Measurements from ENCODE around the gene EDARADD.
A peak's percentile ranks its signal among the peaks of the same experiment; 100 is the strongest.

Gene EDARADD

DNA sequence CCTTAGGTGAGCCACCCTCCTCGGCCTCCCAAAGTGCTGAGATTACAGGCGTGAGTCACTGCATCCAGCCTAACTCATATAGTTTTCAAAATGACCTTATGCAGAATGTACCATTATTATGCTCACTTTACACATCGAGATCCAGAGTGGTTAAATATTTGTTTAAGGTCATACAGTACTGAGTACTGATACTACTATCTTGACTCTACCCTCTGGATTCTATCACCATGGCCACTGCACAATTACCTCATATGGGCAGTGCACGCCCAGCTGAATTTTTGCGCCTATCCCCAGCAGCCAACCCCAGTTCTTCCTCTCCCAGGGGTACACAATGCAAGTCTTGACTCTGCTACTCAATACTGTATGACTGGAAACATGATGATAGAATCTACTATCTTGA is 56.7 kb downstream of the EDARADD start:
- Histone ChIP-seq H3K36me3 (replicated peaks in 1 of 2; ENCODE audit: control insufficient read depth in 2 of 2, insufficient read depth in 2 of 2, low read length in 2 of 2) (no peaks in the 10 kb centered on the region), H3K18ac (ENCODE audit: low read length) (no peak overlapping the region), H3K4me1 (ENCODE audit: control insufficient read depth in 2 of 2, insufficient read depth in 1 of 2, low read depth in 1 of 2, low read length in 2 of 2) (no peaks in the 10 kb centered on the region), H3K9me3 (replicated peaks in 1 of 2; ENCODE audit: control insufficient read depth in 2 of 2, insufficient read depth in 1 of 2, low read depth in 1 of 2, low read length in 2 of 2) (no peaks in the 10 kb centered on the region), H3K4me3 (ENCODE audit: low read length in 2 of 2) (no peak overlapping the region), H3K27ac (replicated peaks; ENCODE audit: low read length) (no peak overlapping the region), H4K8ac (ENCODE audit: low read depth, low read length) (no peak overlapping the region), H2BK120ac (ENCODE audit: low read depth, low read length) (no peak overlapping the region), H3K14ac (ENCODE audit: low read length) (no peak overlapping the region), H3K9ac (ENCODE audit: low read depth, low read length, poor library complexity) (no peak overlapping the region), H2BK5ac (ENCODE audit: low read length) (no peak overlapping the region), H2AFZ (ENCODE audit: low read length) (no peak overlapping the region), H3K27me3 (ENCODE audit: control insufficient read depth in 3 of 3, insufficient read depth in 3 of 3, low read depth in 1 of 3, low read length in 3 of 3) (no peaks in the 10 kb centered on the region), H4K91ac (ENCODE audit: low read depth, low read length, poor library complexity) (no peak overlapping the region), H3K4ac (ENCODE audit: low read length) (no peak overlapping the region), H2BK15ac (ENCODE audit: low read length) (no peak overlapping the region), H2AK5ac (ENCODE audit: low read depth, low read length) (no peak overlapping the region), H3K4me2 (ENCODE audit: insufficient read depth, low read length, poor library complexity, severe bottlenecking) (no peak overlapping the region), H3K79me1 (ENCODE audit: low read depth, low read length) (no peaks in the 10 kb centered on the region), H3K23ac (ENCODE audit: low read depth, low read length, poor library complexity) (no peak overlapping the region), H2BK12ac (ENCODE audit: low read length) (no peak overlapping the region)
- WGBS, 2 donors (ENCODE audit: extremely low coverage in 2 of 2, insufficient read length in 2 of 2, insufficient replicate concordance in 1 of 2), result no CpG with 5 or more reads among the region's 5 CpGs
- DNase-seq (ENCODE audit: low spot score), result no peak

DNA sequence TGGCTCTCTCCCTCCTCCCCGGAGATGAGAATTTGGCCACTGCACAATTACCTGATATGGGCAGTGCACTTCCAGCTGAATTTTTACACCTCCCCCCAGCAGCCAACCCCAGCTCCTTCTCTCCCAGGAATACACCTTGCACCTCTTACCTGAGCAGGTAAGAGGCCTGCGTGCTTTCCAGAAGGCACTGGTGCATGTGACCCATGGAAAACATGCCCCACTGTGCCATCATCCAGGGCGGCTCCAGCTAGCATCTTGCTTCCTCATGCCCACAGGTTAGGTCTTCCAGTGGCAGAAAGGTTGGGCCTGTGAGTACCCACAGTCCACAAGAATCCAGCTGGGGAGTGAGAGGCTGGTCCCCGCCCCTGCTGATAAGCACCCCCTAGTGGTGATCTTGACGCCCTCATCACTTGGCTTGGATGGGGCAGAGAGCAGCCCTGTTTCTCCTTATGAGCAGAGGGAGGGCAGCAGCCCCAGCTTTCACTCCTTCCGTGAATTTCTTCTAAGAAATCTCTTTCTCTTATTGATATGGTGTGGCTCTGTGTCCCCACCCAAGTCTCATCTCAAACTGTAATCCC is 57.8 kb downstream of the EDARADD start:
- H3K27ac ChIP-seq (replicated peaks; ENCODE audit: low read length), result no peak overlapping the region
- peak overlapping the region; percentile 13 for H3K23ac ChIP-seq (ENCODE audit: low read depth, low read length, poor library complexity)
- H3K27me3 ChIP-seq (ENCODE audit: control insufficient read depth in 3 of 3, insufficient read depth in 3 of 3, low read depth in 1 of 3, low read length in 3 of 3), result no peaks in the 10 kb centered on the region
- H3K18ac ChIP-seq (ENCODE audit: low read length), result no peak overlapping the region
- no peak overlapping the region for H2AFZ ChIP-seq (ENCODE audit: low read length)
- no CpG with 5 or more reads among the region's 6 CpGs for WGBS, 2 donors (ENCODE audit: extremely low coverage in 2 of 2, insufficient read length in 2 of 2, insufficient replicate concordance in 1 of 2)
- H3K4me1 ChIP-seq (ENCODE audit: control insufficient read depth in 2 of 2, insufficient read depth in 1 of 2, low read depth in 1 of 2, low read length in 2 of 2), result no peaks in the 10 kb centered on the region
- no peak overlapping the region for H3K4ac ChIP-seq (ENCODE audit: low read length)
- H3K14ac ChIP-seq (ENCODE audit: low read length), result no peak overlapping the region
- no peaks in the 10 kb centered on the region for H3K9me3 ChIP-seq (replicated peaks in 1 of 2; ENCODE audit: control insufficient read depth in 2 of 2, insufficient read depth in 1 of 2, low read depth in 1 of 2, low read length in 2 of 2)
- H3K36me3 ChIP-seq (replicated peaks in 1 of 2; ENCODE audit: control insufficient read depth in 2 of 2, insufficient read depth in 2 of 2, low read length in 2 of 2), result no peaks in the 10 kb centered on the region
- no peak overlapping the region for H4K8ac ChIP-seq (ENCODE audit: low read depth, low read length)
- no peak for DNase-seq (ENCODE audit: low spot score)
- H2BK120ac ChIP-seq (ENCODE audit: low read depth, low read length), result no peak overlapping the region
- H3K79me1 ChIP-seq (ENCODE audit: low read depth, low read length), result no peaks in the 10 kb centered on the region
- no peak overlapping the region for H2AK5ac ChIP-seq (ENCODE audit: low read depth, low read length)
- no peak overlapping the region for H4K91ac ChIP-seq (ENCODE audit: low read depth, low read length, poor library complexity)
- no peak overlapping the region for H2BK5ac ChIP-seq (ENCODE audit: low read length)
- no peak overlapping the region for H3K4me2 ChIP-seq (ENCODE audit: insufficient read depth, low read length, poor library complexity, severe bottlenecking)
- H3K4me3 ChIP-seq (ENCODE audit: low read length in 2 of 2), result no peak overlapping the region
- no peak overlapping the region for H3K9ac ChIP-seq (ENCODE audit: low read depth, low read length, poor library complexity)
- H2BK15ac ChIP-seq (ENCODE audit: low read length), result no peak overlapping the region
- H2BK12ac ChIP-seq (ENCODE audit: low read length), result no peak overlapping the region

DNA sequence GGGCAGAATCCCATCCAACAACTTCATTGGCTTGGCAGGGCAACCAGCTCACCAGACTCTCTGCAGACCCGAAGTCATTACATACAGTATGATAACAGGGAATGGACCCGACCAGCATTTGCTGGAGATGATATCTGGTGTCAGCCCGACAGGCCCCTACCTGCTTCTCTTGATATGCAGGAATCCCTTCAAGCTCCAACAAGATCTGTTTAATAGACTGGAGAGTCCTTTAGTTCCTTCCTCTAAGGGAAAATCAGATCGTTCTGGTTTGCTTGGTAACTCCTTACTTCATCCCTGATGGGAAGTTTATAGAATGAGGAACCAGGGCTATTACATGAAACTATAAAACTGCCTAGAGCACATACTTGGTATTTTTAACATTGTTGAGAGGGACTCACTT is 61.2 kb downstream of the EDARADD start:
- no peaks in the 10 kb centered on the region for H3K9me3 ChIP-seq (replicated peaks in 1 of 2; ENCODE audit: control insufficient read depth in 2 of 2, insufficient read depth in 1 of 2, low read depth in 1 of 2, low read length in 2 of 2)
- H3K79me1 ChIP-seq (ENCODE audit: low read depth, low read length), result no peaks in the 10 kb centered on the region
- no peak overlapping the region for H3K4me2 ChIP-seq (ENCODE audit: insufficient read depth, low read length, poor library complexity, severe bottlenecking)
- no peak overlapping the region for H2AK5ac ChIP-seq (ENCODE audit: low read depth, low read length)
- H4K91ac ChIP-seq (ENCODE audit: low read depth, low read length, poor library complexity), result no peak overlapping the region
- no peak overlapping the region for H3K4ac ChIP-seq (ENCODE audit: low read length)
- DNase-seq (ENCODE audit: low spot score), result no peak
- H3K27me3 ChIP-seq (ENCODE audit: control insufficient read depth in 3 of 3, insufficient read depth in 3 of 3, low read depth in 1 of 3, low read length in 3 of 3), result no peaks in the 10 kb centered on the region
- no peak overlapping the region for H2AFZ ChIP-seq (ENCODE audit: low read length)
- H3K4me1 ChIP-seq (ENCODE audit: control insufficient read depth in 2 of 2, insufficient read depth in 1 of 2, low read depth in 1 of 2, low read length in 2 of 2), result no peaks in the 10 kb centered on the region
- no peak overlapping the region for H3K9ac ChIP-seq (ENCODE audit: low read depth, low read length, poor library complexity)
- no peak overlapping the region for H3K18ac ChIP-seq (ENCODE audit: low read length)
- H2BK15ac ChIP-seq (ENCODE audit: low read length), result no peak overlapping the region
- H3K14ac ChIP-seq (ENCODE audit: low read length), result no peak overlapping the region
- no peak overlapping the region for H3K23ac ChIP-seq (ENCODE audit: low read depth, low read length, poor library complexity)
- no peak overlapping the region for H3K4me3 ChIP-seq (ENCODE audit: low read length in 2 of 2)
- no peak overlapping the region for H4K8ac ChIP-seq (ENCODE audit: low read depth, low read length)
- no CpG with 5 or more reads among the region's 4 CpGs for WGBS, 2 donors (ENCODE audit: extremely low coverage in 2 of 2, insufficient read length in 2 of 2, insufficient replicate concordance in 1 of 2)
- no peaks in the 10 kb centered on the region for H3K36me3 ChIP-seq (replicated peaks in 1 of 2; ENCODE audit: control insufficient read depth in 2 of 2, insufficient read depth in 2 of 2, low read length in 2 of 2)
- H2BK5ac ChIP-seq (ENCODE audit: low read length), result no peak overlapping the region
- H3K27ac ChIP-seq (replicated peaks; ENCODE audit: low read length), result no peak overlapping the region
- no peak overlapping the region for H2BK120ac ChIP-seq (ENCODE audit: low read depth, low read length)
- H2BK12ac ChIP-seq (ENCODE audit: low read length), result no peak overlapping the region

DNA sequence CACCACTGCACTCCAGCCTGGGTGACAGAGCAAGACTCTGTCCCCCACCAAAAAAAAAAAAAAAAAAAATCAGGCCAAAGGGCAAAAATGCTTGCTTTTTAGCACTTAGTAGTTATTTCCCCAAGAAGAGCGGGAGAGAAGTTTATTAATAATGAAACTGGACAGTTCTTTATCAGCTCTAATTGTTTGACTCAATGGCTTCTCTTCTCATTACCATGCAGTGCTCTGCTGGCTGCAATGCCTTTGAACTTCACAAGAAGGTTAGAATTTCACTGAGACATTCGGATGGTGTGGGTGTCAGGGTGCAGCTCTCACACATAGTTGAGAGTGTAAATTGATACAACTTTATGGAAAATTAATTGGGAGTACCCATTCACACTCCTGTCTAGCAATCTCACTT is 63.7 kb downstream of the EDARADD start:
- H3K23ac ChIP-seq (ENCODE audit: low read depth, low read length, poor library complexity), result no peak overlapping the region
- no peak overlapping the region for H3K4ac ChIP-seq (ENCODE audit: low read length)
- no CpG with 5 or more reads among the region's 2 CpGs for WGBS, 2 donors (ENCODE audit: extremely low coverage in 2 of 2, insufficient read length in 2 of 2, insufficient replicate concordance in 1 of 2)
- no peak overlapping the region for H3K4me2 ChIP-seq (ENCODE audit: insufficient read depth, low read length, poor library complexity, severe bottlenecking)
- no peak overlapping the region for H3K27ac ChIP-seq (replicated peaks; ENCODE audit: low read length)
- no peak overlapping the region for H3K9ac ChIP-seq (ENCODE audit: low read depth, low read length, poor library complexity)
- H3K9me3 ChIP-seq (replicated peaks in 1 of 2; ENCODE audit: control insufficient read depth in 2 of 2, insufficient read depth in 1 of 2, low read depth in 1 of 2, low read length in 2 of 2), result no peaks in the 10 kb centered on the region
- H3K14ac ChIP-seq (ENCODE audit: low read length), result no peak overlapping the region
- no peaks in the 10 kb centered on the region for H3K79me1 ChIP-seq (ENCODE audit: low read depth, low read length)
- no peak overlapping the region for H3K4me3 ChIP-seq (ENCODE audit: low read length in 2 of 2)
- H2BK15ac ChIP-seq (ENCODE audit: low read length), result no peak overlapping the region
- no peak overlapping the region for H2AFZ ChIP-seq (ENCODE audit: low read length)
- H2BK12ac ChIP-seq (ENCODE audit: low read length), result no peak overlapping the region
- no peak overlapping the region for H2BK5ac ChIP-seq (ENCODE audit: low read length)
- no peak for DNase-seq (ENCODE audit: low spot score)
- H2BK120ac ChIP-seq (ENCODE audit: low read depth, low read length), result no peak overlapping the region
- H4K8ac ChIP-seq (ENCODE audit: low read depth, low read length), result no peak overlapping the region
- H3K36me3 ChIP-seq (replicated peaks in 1 of 2; ENCODE audit: control insufficient read depth in 2 of 2, insufficient read depth in 2 of 2, low read length in 2 of 2), result no peaks in the 10 kb centered on the region
- H2AK5ac ChIP-seq (ENCODE audit: low read depth, low read length), result no peak overlapping the region
- H3K4me1 ChIP-seq (ENCODE audit: control insufficient read depth in 2 of 2, insufficient read depth in 1 of 2, low read depth in 1 of 2, low read length in 2 of 2), result no peaks in the 10 kb centered on the region
- peaks cover 0 to 9% (median 0%) of the 10 kb centered on the region in 3 experiments for H3K27me3 ChIP-seq (ENCODE audit: control insufficient read depth in 3 of 3, insufficient read depth in 3 of 3, low read depth in 1 of 3, low read length in 3 of 3)
- H4K91ac ChIP-seq (ENCODE audit: low read depth, low read length, poor library complexity), result no peak overlapping the region
- no peak overlapping the region for H3K18ac ChIP-seq (ENCODE audit: low read length)

Measured in neuronal stem cell (in vitro differentiated cells).